Stomach smooth muscle (tissue), 2 donors: Measurements from ENCODE around the gene CRYL1.

Experiments
- H3K27ac ChIP-seq: one replicate; pipeline ENCODE4 v1.7.0; 2013; ENCODE audit warnings: mild to moderate bottlenecking, low read length, inconsistent platforms
- H3K27me3 ChIP-seq, 2 donors: one replicate each; pipeline ENCODE4 v1.7.0; 2013; ENCODE audit warnings: low read length in 2 of 2; ENCODE audit not compliant: insufficient read depth in 2 of 2, control insufficient read depth in 1 of 2
- H3K36me3 ChIP-seq, 2 donors: one replicate each; pipeline ENCODE4 v1.7.0; 2013; ENCODE audit warnings: low read length in 2 of 2; ENCODE audit not compliant: control insufficient read depth in 2 of 2, insufficient read depth in 2 of 2
- H3K4me1 ChIP-seq: one replicate; pipeline ENCODE4 v1.7.0; 2013; ENCODE audit warnings: low read length; ENCODE audit not compliant: control insufficient read depth, insufficient read depth
- H3K4me3 ChIP-seq, 2 donors: one replicate each; pipeline ENCODE4 v1.7.0; 2013; ENCODE audit warnings: low read length in 2 of 2
- H3K9ac ChIP-seq, 2 donors: one replicate each; pipeline ENCODE4 v1.7.0; 2013; ENCODE audit warnings: low read length in 2 of 2, mild to moderate bottlenecking in 1 of 2
- H3K9me3 ChIP-seq, 2 donors: one replicate each; pipeline ENCODE4 v1.7.0; 2013; ENCODE audit warnings: low read length in 2 of 2; ENCODE audit not compliant: control insufficient read depth in 2 of 2
- donor health status: healthy.
- donor health status: Pancreatic carcinoma.

CRYL1 gene

GRCh38 chr13:20399515-20399914 lies 126.1 kb downstream of the CRYL1 start:
- H3K36me3 ChIP-seq, result peaks cover 4 to 7% of the 10 kb centered on the region in 2 donors
- no peaks in the 10 kb centered on the region for H3K9me3 ChIP-seq
- H3K27ac ChIP-seq, result no peak overlapping the region
- H3K4me3 ChIP-seq, result no peak overlapping the region
- H3K27me3 ChIP-seq, result no peaks in the 10 kb centered on the region
- no peaks in the 10 kb centered on the region for H3K4me1 ChIP-seq
- no peak overlapping the region for H3K9ac ChIP-seq

GRCh38 chr13:20398459-20398858 lies 127.2 kb downstream of the CRYL1 start:
- H3K9ac ChIP-seq, result no peak overlapping the region
- no peaks in the 10 kb centered on the region for H3K9me3 ChIP-seq
- H3K27ac ChIP-seq, result no peak overlapping the region
- H3K4me3 ChIP-seq, result no peak overlapping the region
- no peaks in the 10 kb centered on the region for H3K27me3 ChIP-seq
- H3K4me1 ChIP-seq, result no peaks in the 10 kb centered on the region
- peaks cover under 1 to 3% of the 10 kb centered on the region in 2 donors for H3K36me3 ChIP-seq

- Histone ChIP-seq H3K27me3 (no peaks in the 10 kb centered on the region), H3K9ac (no peak overlapping the region), H3K36me3 (no peaks in the 10 kb centered on the region), H3K4me1 (no peaks in the 10 kb centered on the region), H3K4me3 (no peak overlapping the region), H3K9me3 (no peaks in the 10 kb centered on the region), H3K27ac (no peak overlapping the region)
Observed at GRCh38 chr13:20397896-20398295, 127.8 kb downstream of the CRYL1 start.

- no peaks in the 10 kb centered on the region for H3K9me3 ChIP-seq
- no peaks in the 10 kb centered on the region for H3K4me1 ChIP-seq
- no peaks in the 10 kb centered on the region for H3K36me3 ChIP-seq
- no peaks in the 10 kb centered on the region for H3K27me3 ChIP-seq
- H3K4me3 ChIP-seq, result no peak overlapping the region
- H3K27ac ChIP-seq, result no peak overlapping the region
- H3K9ac ChIP-seq, result no peak overlapping the region
Observed at GRCh38 chr13:20395061-20395916, 130.4 kb downstream of the CRYL1 start.

GRCh38 chr13:20394506-20394905 lies 131.2 kb downstream of the CRYL1 start:
- Histone ChIP-seq H3K9ac (no peak overlapping the region), H3K27me3 (no peaks in the 10 kb centered on the region), H3K9me3 (no peaks in the 10 kb centered on the region), H3K27ac (no peak overlapping the region), H3K36me3 (no peaks in the 10 kb centered on the region), H3K4me1 (no peaks in the 10 kb centered on the region), H3K4me3 (no peak overlapping the region)

GRCh38 chr13:20394169-20394501 lies 131.5 kb downstream of the CRYL1 start:
- Histone ChIP-seq H3K4me1 (no peaks in the 10 kb centered on the region), H3K27ac (no peak overlapping the region), H3K9me3 (no peaks in the 10 kb centered on the region), H3K4me3 (no peak overlapping the region), H3K9ac (no peak overlapping the region), H3K36me3 (no peaks in the 10 kb centered on the region), H3K27me3 (no peaks in the 10 kb centered on the region)

GRCh38 chr13:20393273-20394168 lies 132.1 kb downstream of the CRYL1 start:
- Histone ChIP-seq H3K9me3 (no peaks in the 10 kb centered on the region), H3K36me3 (no peaks in the 10 kb centered on the region), H3K27ac (no peak overlapping the region), H3K4me3 (no peak overlapping the region), H3K27me3 (no peaks in the 10 kb centered on the region), H3K4me1 (no peaks in the 10 kb centered on the region), H3K9ac (no peak overlapping the region)

- Histone ChIP-seq H3K27ac (no peak overlapping the region), H3K4me1 (no peaks in the 10 kb centered on the region), H3K9ac (no peak overlapping the region), H3K4me3 (no peak overlapping the region), H3K36me3 (no peaks in the 10 kb centered on the region), H3K9me3 (no peaks in the 10 kb centered on the region), H3K27me3 (no peaks in the 10 kb centered on the region)
Observed at GRCh38 chr13:20392530-20392929, 133.1 kb downstream of the CRYL1 start.

GRCh38 chr13:20391597-20392452 lies 133.8 kb downstream of the CRYL1 start:
- no peaks in the 10 kb centered on the region for H3K9me3 ChIP-seq
- no peak overlapping the region for H3K27ac ChIP-seq
- no peaks in the 10 kb centered on the region for H3K27me3 ChIP-seq
- no peak overlapping the region for H3K9ac ChIP-seq
- H3K4me3 ChIP-seq, result no peak overlapping the region
- no peaks in the 10 kb centered on the region for H3K4me1 ChIP-seq
- H3K36me3 ChIP-seq, result no peaks in the 10 kb centered on the region

- no peak overlapping the region for H3K4me3 ChIP-seq
- no peak overlapping the region for H3K9ac ChIP-seq
- no peaks in the 10 kb centered on the region for H3K27me3 ChIP-seq
- H3K9me3 ChIP-seq, result no peaks in the 10 kb centered on the region
- H3K27ac ChIP-seq, result no peak overlapping the region
- no peaks in the 10 kb centered on the region for H3K36me3 ChIP-seq
- no peaks in the 10 kb centered on the region for H3K4me1 ChIP-seq
Observed at GRCh38 chr13:20390526-20391175, 135.0 kb downstream of the CRYL1 start.
